CD1c-positive myeloid dendritic cell (primary cell): ENCODE measurements around the gene NCOR1.
A peak's percentile ranks its signal among the peaks of the same experiment; 100 is the strongest.
"Not testable (repeated sequence)": the region's sequence is repeated elsewhere in the genome, so short reads cannot be mapped to it uniquely, and the experiment has no call there.

ENCODE experiments used
- DNase-seq: peaks from one replicate; pipeline ENCODE4 v3.0.0-alpha.2; 2016; ENCODE audit errors: extremely low spot score

NCOR1 gene

GRCh38 chr17:16215002-16215272 lies 397 bp downstream of the NCOR1 start:
- peak; percentile 40 for DNase-seq

GRCh38 chr17:16214190-16215001 lies 938 bp downstream of the NCOR1 start:
- DNase-seq: no peak

- no peak for DNase-seq
Observed at GRCh38 chr17:16212793-16213192, 2.5 kb downstream of the NCOR1 start.

- no peak for DNase-seq
Observed at GRCh38 chr17:16211590-16211989, 3.7 kb downstream of the NCOR1 start.

- DNase-seq: not testable (repeated sequence)
Observed at GRCh38 chr17:16204763-16205162, 10.6 kb downstream of the NCOR1 start.

- DNase-seq: not testable (repeated sequence)
Observed at GRCh38 chr17:16202554-16203500, 12.5 kb downstream of the NCOR1 start.

GRCh38 chr17:16201693-16202131 lies 13.6 kb downstream of the NCOR1 start:
- not testable (repeated sequence) for DNase-seq

- peak; percentile 42 for DNase-seq
Observed at GRCh38 chr17:16199093-16199492, 16.2 kb downstream of the NCOR1 start.

GRCh38 chr17:16197276-16197675 lies 18.1 kb downstream of the NCOR1 start:
- no peak for DNase-seq

- DNase-seq: not testable (repeated sequence)
Observed at GRCh38 chr17:16194307-16194835, 21.0 kb downstream of the NCOR1 start.

GRCh38 chr17:16191604-16192003 lies 23.7 kb downstream of the NCOR1 start:
- no peak for DNase-seq

GRCh38 chr17:16190703-16191360 lies 24.5 kb downstream of the NCOR1 start:
- DNase-seq: no peak

GRCh38 chr17:16189791-16190348 lies 25.5 kb downstream of the NCOR1 start:
- DNase-seq: no peak

GRCh38 chr17:16187642-16188041 lies 27.7 kb downstream of the NCOR1 start:
- no peak for DNase-seq

GRCh38 chr17:16181581-16181980 lies 33.8 kb downstream of the NCOR1 start:
- DNase-seq: no peak

GRCh38 chr17:16178836-16179235 lies 36.5 kb downstream of the NCOR1 start:
- DNase-seq: no peak

GRCh38 chr17:16171613-16172012 lies 43.7 kb downstream of the NCOR1 start:
- no peak for DNase-seq

GRCh38 chr17:16166766-16167165 lies 48.6 kb downstream of the NCOR1 start:
- DNase-seq: not testable (repeated sequence)

GRCh38 chr17:16158714-16159113 lies 56.6 kb downstream of the NCOR1 start:
- DNase-seq: no peak

GRCh38 chr17:16155536-16155935 lies 59.8 kb downstream of the NCOR1 start:
- DNase-seq: no peak

- not testable (repeated sequence) for DNase-seq
Observed at GRCh38 chr17:16152326-16152725, 63.0 kb downstream of the NCOR1 start.
